PFSK-1 (cell line): ENCODE measurements around the gene CDK7.

Experiments used
- FOXP2 ChIP-seq: optimal IDR thresholded peaks from 2 replicates; pipeline ENCODE3; 2011; ENCODE audit warnings: borderline replicate concordance, control low read depth, inconsistent platforms; ENCODE audit not compliant: insufficient read depth; ENCODE audit errors: extremely low read length, extremely low read depth
- POLR2AphosphoS5 ChIP-seq: IDR thresholded peaks from 2 replicates; pipeline ENCODE4 v1.6.1; 2012; ENCODE audit warnings: low read depth, mild to moderate bottlenecking, control low read depth, low read length, moderate library complexity
- REST ChIP-seq, 2 experiments: IDR thresholded peaks; 2 replicates each; pipeline versions ENCODE4 v1.6.1 to v1.8.0; 2011 to 2012; ENCODE audit warnings: low read depth in 2 of 2, low read length in 2 of 2, control low read depth in 1 of 2, inconsistent platforms in 1 of 2, mild to moderate bottlenecking in 1 of 2, moderate library complexity in 1 of 2; ENCODE audit not compliant: insufficient read depth in 1 of 2
- SIN3A ChIP-seq: IDR thresholded peaks from 2 replicates; pipeline ENCODE4 v1.6.1; 2012; ENCODE audit warnings: mild to moderate bottlenecking, low read length, moderate library complexity, borderline replicate concordance; ENCODE audit not compliant: insufficient read depth
- TAF1 ChIP-seq: IDR thresholded peaks from 2 replicates; pipeline ENCODE4 v1.6.1; 2012; ENCODE audit warnings: low read length, control low read depth, borderline replicate concordance; ENCODE audit not compliant: insufficient read depth

CDK7 gene

GRCh38 chr5:69270840-69271239 lies 36.2 kb downstream of the CDK7 start:
- TF ChIP-seq REST (IDR thresholded peaks at IDR 0.05; ENCODE audit: insufficient read depth in 1 of 2, low read depth in 2 of 2, low read length in 2 of 2) (no peak), TAF1 (no peak), SIN3A (no peak), POLR2AphosphoS5 (no peak), FOXP2 (no peak)

- TF ChIP-seq TAF1, result no peak
- no peak for TF ChIP-seq POLR2AphosphoS5
- TF ChIP-seq FOXP2, result no peak
- TF ChIP-seq SIN3A, result no peak
- TF ChIP-seq REST (IDR thresholded peaks at IDR 0.05; ENCODE audit: insufficient read depth in 1 of 2, low read depth in 2 of 2, low read length in 2 of 2), result no peak
Measured at GRCh38 chr5:69271376-69271775, 36.7 kb downstream of the CDK7 start.

- no peak for TF ChIP-seq FOXP2
- TF ChIP-seq SIN3A, result no peak
- TF ChIP-seq POLR2AphosphoS5, result no peak
- no peak for TF ChIP-seq REST (IDR thresholded peaks at IDR 0.05; ENCODE audit: insufficient read depth in 1 of 2, low read depth in 2 of 2, low read length in 2 of 2)
- TF ChIP-seq TAF1, result no peak
Measured at GRCh38 chr5:69275563-69275962, 40.9 kb downstream of the CDK7 start.

- TF ChIP-seq REST (IDR thresholded peaks at IDR 0.05; ENCODE audit: insufficient read depth in 1 of 2, low read depth in 2 of 2, low read length in 2 of 2) (no peak), TAF1 (no peak), SIN3A (no peak), FOXP2 (no peak), POLR2AphosphoS5 (no peak)
Measured at GRCh38 chr5:69276422-69277174, 41.9 kb downstream of the CDK7 start.

- TF ChIP-seq TAF1, result no peak
- TF ChIP-seq SIN3A, result no peak
- TF ChIP-seq POLR2AphosphoS5, result no peak
- TF ChIP-seq FOXP2, result no peak
- no peak for TF ChIP-seq REST (IDR thresholded peaks at IDR 0.05; ENCODE audit: insufficient read depth in 1 of 2, low read depth in 2 of 2, low read length in 2 of 2)
Measured at GRCh38 chr5:69279517-69279916, 44.8 kb downstream of the CDK7 start.
